Kidney (tissue), 14 donors: ENCODE results near the gene SARNP. TPM values are rescaled to one million over a fixed set of nuclear protein-coding genes. Genes with fewer than 3 reads are reported as not detected.

Experiments
- DNase-seq, 5 donors: peaks; one replicate each; pipeline ENCODE4 v3.0.0-alpha.2; 2013 to 2020
- FAIRE-seq: peaks from 2 replicates; lab custom pipeline; 2012; peaks lifted over from hg19 to GRCh38; lab: Jason Lieb, UNC
- H3K27ac ChIP-seq, 2 donors: one replicate each; pipeline ENCODE4 v1.7.0; 2013; ENCODE audit warnings: low read depth in 2 of 2, low read length in 2 of 2, inconsistent platforms in 1 of 2
- H3K27me3 ChIP-seq: one replicate; pipeline ENCODE4 v1.7.1; 2013; ENCODE audit warnings: low read length, inconsistent platforms; ENCODE audit not compliant: control insufficient read depth, insufficient read depth
- H3K36me3 ChIP-seq, 3 donors: one replicate each; pipeline versions ENCODE4 v1.7.0 to v1.7.1; 2013; ENCODE audit warnings: low read length in 3 of 3, control low read depth in 1 of 3, inconsistent platforms in 1 of 3; ENCODE audit not compliant: insufficient read depth in 3 of 3, control insufficient read depth in 2 of 3
- H3K4me1 ChIP-seq, 3 donors: one replicate each; pipeline versions ENCODE4 v1.7.0 to v1.7.1; 2013; ENCODE audit warnings: low read length in 3 of 3, inconsistent platforms in 1 of 3, low read depth in 1 of 3; ENCODE audit not compliant: control insufficient read depth in 2 of 3, insufficient read depth in 2 of 3
- H3K4me3 ChIP-seq, 3 donors: one replicate each; pipeline versions ENCODE4 v1.7.0 to v1.8.1; 2013; ENCODE audit warnings: low read length in 3 of 3, control low read depth in 1 of 3, inconsistent platforms in 1 of 3
- H3K9ac ChIP-seq, 3 donors: one replicate each; pipeline versions ENCODE4 v1.7.0 to v1.7.1; 2013; ENCODE audit warnings: low read length in 3 of 3, control low read depth in 1 of 3, inconsistent platforms in 1 of 3
- H3K9me3 ChIP-seq, 3 donors: one replicate each; pipeline versions ENCODE4 v1.7.0 to v1.7.1; 2013; ENCODE audit warnings: low read length in 3 of 3, control low read depth in 1 of 3, inconsistent platforms in 1 of 3; ENCODE audit not compliant: control insufficient read depth in 2 of 3, insufficient read depth in 1 of 3
- CTCF ChIP-seq: IDR thresholded peaks from 3 replicates; pipeline ENCODE4 v1.5.1; 2012; ENCODE audit warnings: mild to moderate bottlenecking, moderate library complexity, borderline replicate concordance; ENCODE audit not compliant: insufficient read depth; ENCODE audit errors: extremely low read depth
- intact Hi-C: fragments of 100-400 bp; cut with DNase I; formaldehyde crosslinking; loops from one replicate; pipeline ENCODE4 v1.11.1; 2022
- polyA plus RNA-seq: library from polyadenylated mRNA; stranded (reverse); fragments of 350-450 nt; fragmentation: Illumina TruSeq; extraction: RNeasy Lipid Tissue Mini Kit (QIAGEN cat#74804); gene quantifications from one replicate; pipeline ENCODE4 v1.2.3, GENCODE V29; 2014; ENCODE audit warnings: low read depth, low replicate concordance; ENCODE audit not compliant: insufficient read depth
- total RNA-seq: library from RNA; stranded (reverse); fragmentation: NEBNext Ultra II Directional; extraction: Animal tissue kit (Norgen Biotek cat#: 25700); gene quantifications from one replicate; pipeline ENCODE4 v1.2.1, GENCODE V29; 2021
- donor health status: control.
- donor health status: control.
- donor health status: control.
- donor health status: control.
- donor health status: control.
- donor health status: DM: yes; HTN: yes; CAD: no.
- donor health status: Normal renal cell carcinoma (clear cell type).

SARNP gene
- total and polyA plus RNA-seq, 2 donors from 2014 or later = 51.1 to 109 TPM

- Histone ChIP-seq H3K4me1 (peaks cover 2 to 16% (median 10%) of the 10 kb centered on the region in 3 donors), H3K36me3 (peaks cover 0 to 2% (median 2%) of the 10 kb centered on the region in 3 donors), H3K27ac (no peak overlapping the region), H3K4me3 (peak overlapping the region in 1 of 3 donors; percentile 95), H3K27me3 (no peaks in the 10 kb centered on the region), H3K9me3 (no peaks in the 10 kb centered on the region), H3K9ac (no peak overlapping the region)
- no peak for TF ChIP-seq CTCF
- FAIRE-seq (no peak), DNase-seq (no peak)
- intact Hi-C loops = no loop called here
Measured at GRCh38 chr12:55827806-55828205, 10.3 kb upstream of the SARNP start.

- no peaks in the 10 kb centered on the region for H3K27me3 ChIP-seq
- no peak for TF ChIP-seq CTCF
- FAIRE-seq (no peak), DNase-seq (no peak)
- H3K4me3 ChIP-seq = no peak overlapping the region
- H3K9me3 ChIP-seq = no peaks in the 10 kb centered on the region
- H3K9ac ChIP-seq = no peak overlapping the region
- peaks cover 1 to 25% (median 11%) of the 10 kb centered on the region in 3 donors for H3K36me3 ChIP-seq
- no peak overlapping the region for H3K27ac ChIP-seq
- H3K4me1 ChIP-seq = peaks cover 2 to 14% (median 12%) of the 10 kb centered on the region in 3 donors
- intact Hi-C loops = no loop called here
Measured at GRCh38 chr12:55824726-55825125, 7.2 kb upstream of the SARNP start.

- DNase-seq (no peak), FAIRE-seq (no peak)
- no peak for TF ChIP-seq CTCF
- intact Hi-C loops = no loop called here
- Histone ChIP-seq H3K27me3 (no peaks in the 10 kb centered on the region), H3K27ac (no peak overlapping the region), H3K9ac (no peak overlapping the region), H3K4me1 (peaks cover 2 to 18% (median 13%) of the 10 kb centered on the region in 3 donors), H3K36me3 (peaks cover 3 to 27% (median 11%) of the 10 kb centered on the region in 3 donors), H3K9me3 (no peaks in the 10 kb centered on the region), H3K4me3 (no peak overlapping the region)
Measured at GRCh38 chr12:55823419-55823818, 5.9 kb upstream of the SARNP start.

- intact Hi-C loops = no loop called here
- Histone ChIP-seq H3K9me3 (no peaks in the 10 kb centered on the region), H3K36me3 (peaks cover 3 to 27% (median 11%) of the 10 kb centered on the region in 3 donors), H3K4me1 (peaks cover 2 to 15% (median 3%) of the 10 kb centered on the region in 3 donors), H3K9ac (no peak overlapping the region), H3K4me3 (no peak overlapping the region), H3K27ac (no peak overlapping the region), H3K27me3 (no peaks in the 10 kb centered on the region)
- FAIRE-seq = no peak
- TF ChIP-seq CTCF = peak; percentile 44
- no peak for DNase-seq
Measured at GRCh38 chr12:55822228-55822627, 4.7 kb upstream of the SARNP start.
